Thyroid gland (tissue), 4 donors: ENCODE results near the gene UBE2J1.

ENCODE experiments used
- CTCF ChIP-seq, 6 experiments: fragments of 200-600 bp in 3 of 6; fragments of 450-650 bp in 3 of 6; sonication (generic) in 3 of 6; IDR thresholded peaks; one replicate each; pipeline ENCODE4 v1.5.1; 2016 to 2019; ENCODE audit warnings: antibody characterized with exemption in 6 of 6, mild to moderate bottlenecking in 2 of 6, inconsistent platforms in 1 of 6, moderate library complexity in 1 of 6
- POLR2A ChIP-seq, 2 donors: fragments of 450-650 bp; IDR thresholded peaks; one replicate each; pipeline ENCODE4 v1.6.1; 2017; ENCODE audit warnings: antibody characterized with exemption in 2 of 2, mild to moderate bottlenecking in 2 of 2, moderate library complexity in 1 of 2

- TF ChIP-seq CTCF (IDR thresholded peaks at IDR 0.05): no peak
- TF ChIP-seq POLR2A (IDR thresholded peaks at IDR 0.05): no peak
Measured at GRCh38 chr6:89287351-89288028, 65.0 kb downstream of the UBE2J1 start.
